ENCODE results near the gene RNF166.

Gene RNF166

DNA sequence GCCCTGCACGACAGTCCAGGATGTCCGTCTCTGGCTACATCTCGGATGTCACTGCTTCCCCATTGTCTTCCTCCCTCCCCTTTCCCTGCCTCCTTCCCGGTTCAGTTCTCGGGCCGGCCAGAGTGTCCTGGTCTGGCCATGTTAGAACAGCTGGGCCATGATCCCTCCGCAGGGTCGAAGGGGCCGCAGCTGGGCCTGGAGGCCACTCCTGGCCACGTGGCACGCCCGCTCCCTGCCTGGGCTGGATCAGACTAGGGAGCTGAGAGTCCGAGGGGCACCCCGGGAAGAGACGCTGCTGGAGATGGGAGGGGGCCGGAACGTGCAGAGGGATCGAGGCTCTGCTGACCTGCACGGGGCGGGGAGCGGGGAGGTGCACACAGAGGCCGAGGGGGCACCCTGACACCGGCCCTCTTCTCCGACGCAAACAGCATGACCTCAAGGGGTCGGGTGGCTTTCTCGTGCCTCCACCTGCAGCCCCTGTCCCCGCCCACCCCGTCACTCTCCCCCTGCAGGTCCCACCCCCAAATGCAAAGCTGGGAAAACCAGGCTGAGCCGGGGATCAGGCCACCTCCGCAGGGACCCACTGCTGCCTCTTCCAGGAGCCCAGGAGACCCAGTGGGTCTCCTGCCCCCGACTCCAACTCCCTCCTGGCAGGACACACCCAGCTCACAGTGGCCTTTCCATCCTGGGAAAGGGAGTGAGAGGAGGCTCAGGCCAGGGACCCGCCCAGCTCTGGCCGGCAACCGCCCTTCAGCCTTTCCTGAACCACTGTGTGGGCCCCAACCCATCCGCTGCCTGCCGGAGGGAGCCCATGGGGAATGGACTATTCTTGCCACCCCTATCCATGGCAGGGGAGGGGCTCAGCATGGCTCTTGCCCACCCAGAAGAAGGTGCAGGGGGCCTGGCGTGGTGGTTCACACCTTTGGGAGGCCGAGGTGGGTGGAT, 38.6 kb upstream of the RNF166 start:
- H3K4me3 Mint-ChIP-seq: peak overlapping the region; percentile 73 to 82
- DNase-seq (no peak), ATAC-seq (replicated peaks) (no peak)
- no peaks in the 10 kb centered on the region for H3K9me3 Mint-ChIP-seq
- H3K36me3 Mint-ChIP-seq (ENCODE audit: insufficient read depth): peaks cover 23% of the 10 kb centered on the region
- no peaks in the 10 kb centered on the region for H3K27me3 Mint-ChIP-seq
- H3K27ac Mint-ChIP-seq: peak overlapping the region; percentile 84 to 89
- peaks cover 16 to 29% of the 10 kb centered on the region in 2 donors for H3K4me1 Mint-ChIP-seq (ENCODE audit: low read depth in 2 of 2)

DNA sequence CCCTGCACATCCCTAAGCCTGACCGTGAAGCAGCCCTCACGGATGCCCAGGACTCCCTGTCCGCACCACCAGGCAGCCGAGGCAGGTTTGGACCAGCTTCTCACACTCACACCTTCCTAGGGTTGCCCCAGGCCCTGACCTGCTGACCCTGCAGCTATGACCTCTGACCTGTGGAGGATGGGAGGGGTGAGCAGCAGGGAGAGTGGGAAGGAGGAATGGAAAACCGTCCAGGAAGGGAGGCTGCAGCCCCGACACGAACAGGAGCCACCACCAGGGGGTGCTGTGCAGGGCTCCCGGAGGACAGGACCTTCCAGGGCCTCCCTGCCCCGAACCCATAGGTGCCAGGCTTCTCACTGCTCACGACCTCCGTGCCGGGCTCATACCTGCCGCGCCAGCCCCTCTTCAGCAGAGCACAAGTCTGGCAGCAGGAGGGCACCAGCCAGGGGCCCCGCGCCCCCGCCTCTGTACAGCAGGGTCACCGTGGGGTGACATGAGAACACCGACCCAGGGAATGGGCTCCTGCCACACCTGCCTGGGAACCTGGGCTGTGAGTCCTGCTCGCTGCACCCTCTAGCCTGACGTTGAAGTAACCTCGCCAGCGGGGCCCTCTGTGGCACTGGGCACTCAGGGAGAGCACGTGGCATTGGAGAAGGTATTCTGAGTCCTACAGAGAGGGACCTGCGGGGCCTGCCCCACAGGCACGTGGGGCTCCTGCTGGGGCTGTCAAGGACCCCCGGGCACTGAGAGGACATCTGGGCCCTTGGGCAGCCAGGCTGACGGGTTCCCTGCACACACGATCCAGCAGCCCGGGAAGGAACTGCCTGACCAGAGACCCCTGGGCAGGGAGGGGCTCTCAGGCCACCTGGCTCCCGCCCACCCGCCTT, 37.7 kb upstream of the RNF166 start:
- Mint-ChIP-seq H3K4me1 (ENCODE audit: low read depth in 2 of 2) (peaks cover 16 to 29% of the 10 kb centered on the region in 2 donors), H3K36me3 (ENCODE audit: insufficient read depth) (peaks cover 21% of the 10 kb centered on the region), H3K4me3 (peak overlapping the region in 1 of 2 donors; percentile 31), H3K27me3 (no peaks in the 10 kb centered on the region), H3K9me3 (no peaks in the 10 kb centered on the region), H3K27ac (peak overlapping the region in 1 of 2 donors; percentile 38)
- peak; percentile 67 to 69 (median 68) for DNase-seq
- peak; percentile 36 for ATAC-seq (replicated peaks)

DNA sequence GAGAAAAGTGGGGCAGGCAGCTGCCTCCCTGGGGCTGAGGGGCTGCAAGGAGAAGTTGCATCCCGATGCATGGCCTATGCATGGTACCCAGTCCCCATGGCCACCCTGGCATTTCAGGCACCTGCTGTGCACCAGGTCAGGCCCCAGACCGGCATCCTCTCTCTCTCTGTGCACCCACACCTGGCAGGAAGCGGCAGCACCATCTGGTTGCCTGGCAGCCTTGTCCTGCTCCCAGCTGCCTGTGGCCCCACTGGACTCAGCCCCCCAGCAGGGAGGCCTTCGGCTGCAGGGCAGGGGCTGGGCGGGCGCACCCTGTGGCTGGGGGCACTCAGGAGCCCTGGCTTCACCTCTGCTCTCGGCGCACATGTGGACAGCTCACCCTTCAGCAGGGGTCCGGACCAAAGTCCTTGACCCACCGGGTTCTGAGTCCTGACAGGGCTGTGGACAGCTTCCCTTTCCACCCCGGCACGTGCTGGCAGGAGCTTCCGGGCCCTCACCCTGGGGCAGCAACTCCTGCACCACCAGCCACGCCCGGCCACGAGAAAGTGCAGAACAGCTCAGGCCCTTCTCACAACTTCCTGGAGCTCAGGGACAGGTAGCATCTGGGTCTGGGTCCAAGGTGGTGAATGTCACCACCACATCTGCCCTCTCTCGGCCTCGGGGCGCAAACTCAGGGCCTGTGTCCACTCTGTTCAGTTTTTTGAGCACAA, 36.8 kb upstream of the RNF166 start:
- DNase-seq (no peak), ATAC-seq (replicated peaks) (no peak)
- Mint-ChIP-seq H3K9me3 (no peaks in the 10 kb centered on the region), H3K27ac (peak overlapping the region; percentile 19 to 38), H3K4me3 (no peak overlapping the region), H3K4me1 (ENCODE audit: low read depth in 2 of 2) (peaks cover 14 to 31% of the 10 kb centered on the region in 2 donors), H3K36me3 (ENCODE audit: insufficient read depth) (peaks cover 23% of the 10 kb centered on the region), H3K27me3 (no peaks in the 10 kb centered on the region)

DNA sequence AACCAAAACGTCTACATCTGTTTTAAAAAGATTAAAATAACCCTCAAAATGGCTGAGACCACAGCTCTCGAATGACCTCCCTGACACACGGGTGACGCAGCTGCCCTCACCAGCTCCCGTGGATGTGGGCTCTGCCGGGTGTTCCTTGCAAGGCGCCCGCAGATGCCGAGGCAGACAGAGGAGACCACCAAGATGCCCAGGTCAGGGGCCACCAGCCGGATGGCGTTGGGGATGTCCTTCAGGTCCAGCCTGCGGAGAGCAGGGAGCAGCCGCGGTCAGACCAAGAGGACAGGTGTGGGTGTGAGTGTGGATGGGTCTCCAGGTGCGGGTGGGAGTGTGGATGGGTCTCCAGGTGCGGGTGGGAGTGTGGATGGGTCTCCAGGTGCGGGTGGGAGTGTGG, 35.2 kb upstream of the RNF166 start:
- DNase-seq (no peak), ATAC-seq (replicated peaks) (no peak)
- Mint-ChIP-seq H3K27ac (no peak overlapping the region), H3K4me1 (ENCODE audit: low read depth in 2 of 2) (peaks cover 8 to 30% of the 10 kb centered on the region in 2 donors), H3K9me3 (no peaks in the 10 kb centered on the region), H3K27me3 (no peaks in the 10 kb centered on the region), H3K36me3 (ENCODE audit: insufficient read depth) (peaks cover 22% of the 10 kb centered on the region), H3K4me3 (no peak overlapping the region)

DNA sequence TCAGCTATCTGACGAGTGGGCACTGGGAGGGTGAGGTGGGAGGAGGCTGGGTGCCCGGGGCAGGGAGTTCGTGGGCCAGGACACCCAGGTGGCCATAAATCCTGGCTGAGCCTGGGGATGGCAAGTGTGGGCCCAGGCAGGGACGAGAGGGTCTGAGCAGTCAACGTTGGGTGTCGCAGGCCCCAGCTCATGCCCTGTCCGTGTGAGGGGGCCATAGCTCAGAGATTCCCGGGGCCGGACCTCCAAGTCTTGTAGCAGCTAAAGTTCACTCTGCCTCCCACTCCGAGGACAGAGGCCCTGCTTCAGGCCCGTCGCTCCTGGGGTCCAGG, 34.5 kb upstream of the RNF166 start:
- Mint-ChIP-seq H3K4me3 (no peak overlapping the region), H3K36me3 (ENCODE audit: insufficient read depth) (peaks cover 22% of the 10 kb centered on the region), H3K27me3 (no peaks in the 10 kb centered on the region), H3K27ac (no peak overlapping the region), H3K9me3 (no peaks in the 10 kb centered on the region), H3K4me1 (ENCODE audit: low read depth in 2 of 2) (peaks cover under 1 to 26% of the 10 kb centered on the region in 2 donors)
- no peak for ATAC-seq (replicated peaks)
- DNase-seq: no peak

DNA sequence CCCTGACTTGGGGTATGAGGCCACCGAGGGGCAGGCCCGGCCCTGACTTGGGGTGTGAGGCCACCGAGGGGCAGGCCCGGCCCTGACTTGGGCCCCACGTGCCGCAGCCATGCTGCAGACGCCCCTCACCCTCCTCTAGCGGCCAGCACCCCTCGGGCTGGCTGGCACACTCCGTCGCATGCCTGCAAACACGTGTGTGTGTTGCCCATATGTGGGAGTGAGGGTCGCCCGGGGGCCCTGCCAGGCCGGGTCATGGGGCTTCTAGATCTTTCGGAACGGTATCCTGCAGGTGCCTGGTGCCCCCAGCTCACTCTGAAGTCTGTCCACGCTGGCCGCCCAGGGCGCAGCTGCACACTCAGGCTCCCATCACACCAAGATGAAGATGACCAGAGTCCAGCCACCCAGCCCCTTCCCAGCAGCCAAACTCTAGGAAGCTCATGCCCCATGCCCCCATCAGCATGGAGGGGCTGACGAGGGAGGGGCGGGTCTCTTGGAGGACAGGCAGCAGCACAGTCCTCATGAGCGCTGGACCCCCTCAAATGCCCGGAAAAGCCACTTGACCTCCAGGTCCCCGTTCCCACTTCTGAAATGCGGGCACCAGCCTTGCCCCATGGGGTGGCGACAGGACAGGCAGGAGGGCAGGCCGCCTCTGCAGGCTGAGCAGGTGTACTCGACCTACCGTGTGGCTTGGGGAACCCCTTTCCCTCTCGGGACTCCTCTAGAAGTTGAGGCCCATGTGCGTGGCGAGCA, 33.9 kb upstream of the RNF166 start:
- peaks cover 0 to 20% of the 10 kb centered on the region in 2 donors for H3K4me1 Mint-ChIP-seq (ENCODE audit: low read depth in 2 of 2)
- DNase-seq: no peak
- no peak for ATAC-seq (replicated peaks)

DNA sequence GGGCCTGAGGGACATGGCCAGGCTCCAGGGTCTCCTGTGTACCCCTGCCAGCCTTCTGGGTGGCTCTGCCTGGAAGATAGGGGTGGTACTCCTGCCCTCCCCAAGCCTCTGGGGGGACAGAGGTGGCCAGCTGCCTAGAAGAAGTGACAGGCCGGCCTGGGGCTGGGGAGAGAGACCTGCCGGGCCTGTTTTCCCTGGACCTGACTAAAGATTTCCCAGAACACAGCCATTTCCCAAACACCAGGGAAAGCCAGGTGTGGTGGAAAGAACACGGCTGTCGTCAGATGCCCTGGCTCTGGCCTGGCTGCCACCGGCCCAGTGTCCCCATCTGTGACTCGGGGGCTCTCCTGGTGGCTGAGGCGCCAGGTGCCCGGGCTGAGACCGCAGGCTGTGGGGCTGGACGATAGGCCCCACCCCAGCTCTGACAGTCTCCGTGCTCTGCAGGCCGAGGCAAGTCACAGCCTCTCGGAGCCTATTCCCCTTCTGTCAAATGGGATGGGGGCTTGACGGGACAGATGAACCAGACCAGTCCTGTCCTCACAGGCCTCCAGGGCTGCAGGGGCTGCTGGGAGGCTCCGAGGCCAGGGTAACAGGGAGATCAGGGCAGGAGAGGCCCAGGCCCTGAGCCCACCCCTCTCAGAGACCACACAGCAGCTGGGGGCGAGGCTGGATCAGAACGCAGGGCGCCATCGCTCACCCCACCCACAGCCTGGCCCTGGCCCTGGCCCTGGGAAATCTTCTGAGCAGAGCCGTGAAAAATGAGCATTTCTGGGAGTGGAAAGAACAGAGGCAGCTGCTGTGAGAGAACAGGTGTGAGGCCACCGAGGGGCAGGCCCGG, 33.1 kb upstream of the RNF166 start:
- Mint-ChIP-seq H3K9me3 (no peaks in the 10 kb centered on the region), H3K4me3 (no peak overlapping the region), H3K36me3 (ENCODE audit: insufficient read depth) (peaks cover 22% of the 10 kb centered on the region), H3K27me3 (no peaks in the 10 kb centered on the region), H3K4me1 (ENCODE audit: low read depth in 2 of 2) (peaks cover 0 to 15% of the 10 kb centered on the region in 2 donors), H3K27ac (no peak overlapping the region)
- no peak for DNase-seq
- no peak for ATAC-seq (replicated peaks)

More for the DNA sequence above, 33.9 kb upstream of the RNF166 start:
- no peak overlapping the region for H3K27ac Mint-ChIP-seq
- H3K36me3 Mint-ChIP-seq (ENCODE audit: insufficient read depth): peaks cover 22% of the 10 kb centered on the region
- no peaks in the 10 kb centered on the region for H3K9me3 Mint-ChIP-seq
- H3K4me3 Mint-ChIP-seq: no peak overlapping the region
- no peaks in the 10 kb centered on the region for H3K27me3 Mint-ChIP-seq

DNA sequence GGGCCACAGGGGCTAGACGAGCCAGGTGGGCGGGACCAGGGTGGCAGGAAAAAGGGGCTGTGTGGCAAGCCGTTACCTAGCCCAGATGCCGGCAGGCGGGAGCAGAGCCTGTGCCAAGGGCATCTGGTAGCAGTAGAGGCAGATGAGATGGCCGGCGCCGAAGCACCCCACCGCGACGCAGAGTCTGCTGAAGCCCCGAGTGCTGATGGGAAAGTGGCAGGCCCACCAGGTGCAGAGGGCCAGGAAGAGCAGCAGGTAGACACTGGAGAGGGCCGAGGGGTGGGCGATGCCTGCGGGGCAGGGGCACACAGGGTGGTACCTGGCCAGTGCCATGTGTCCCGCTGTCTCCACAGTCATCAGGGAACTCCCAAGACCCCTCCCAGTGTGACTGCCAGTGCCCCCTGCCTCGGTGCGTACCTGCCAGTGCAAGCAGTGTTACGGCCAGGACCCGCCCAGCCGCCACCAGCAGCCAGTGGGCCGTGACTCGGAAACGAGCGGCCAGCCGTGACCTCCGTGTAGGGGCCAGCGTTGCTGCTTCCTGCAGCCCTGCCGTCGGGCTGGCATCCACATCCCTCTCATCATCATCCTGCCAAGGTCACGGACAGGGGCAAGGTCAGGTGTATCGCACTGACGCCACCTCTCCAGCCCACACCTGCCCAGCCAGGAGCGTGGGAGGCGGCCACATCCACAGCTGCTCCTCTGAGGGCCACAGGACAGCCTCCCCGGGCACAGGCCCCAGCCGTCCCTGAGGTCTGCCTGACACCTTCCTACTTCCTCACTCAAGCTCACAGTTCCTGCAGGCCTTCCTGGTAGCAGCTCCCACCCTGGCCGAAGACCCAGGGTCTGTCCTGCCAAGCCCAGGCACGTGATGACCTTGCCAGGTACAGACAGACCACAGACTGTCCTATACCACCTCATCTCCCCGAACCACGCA, 32.2 kb upstream of the RNF166 start:
- no peak overlapping the region for H3K27ac Mint-ChIP-seq
- no peak overlapping the region for H3K4me3 Mint-ChIP-seq
- H3K4me1 Mint-ChIP-seq (ENCODE audit: low read depth in 2 of 2): peaks cover 0 to 7% of the 10 kb centered on the region in 2 donors
- no peaks in the 10 kb centered on the region for H3K9me3 Mint-ChIP-seq
- H3K27me3 Mint-ChIP-seq: no peaks in the 10 kb centered on the region
- DNase-seq (no peak), ATAC-seq (replicated peaks) (no peak)
- H3K36me3 Mint-ChIP-seq (ENCODE audit: insufficient read depth): peaks cover 22% of the 10 kb centered on the region

DNA sequence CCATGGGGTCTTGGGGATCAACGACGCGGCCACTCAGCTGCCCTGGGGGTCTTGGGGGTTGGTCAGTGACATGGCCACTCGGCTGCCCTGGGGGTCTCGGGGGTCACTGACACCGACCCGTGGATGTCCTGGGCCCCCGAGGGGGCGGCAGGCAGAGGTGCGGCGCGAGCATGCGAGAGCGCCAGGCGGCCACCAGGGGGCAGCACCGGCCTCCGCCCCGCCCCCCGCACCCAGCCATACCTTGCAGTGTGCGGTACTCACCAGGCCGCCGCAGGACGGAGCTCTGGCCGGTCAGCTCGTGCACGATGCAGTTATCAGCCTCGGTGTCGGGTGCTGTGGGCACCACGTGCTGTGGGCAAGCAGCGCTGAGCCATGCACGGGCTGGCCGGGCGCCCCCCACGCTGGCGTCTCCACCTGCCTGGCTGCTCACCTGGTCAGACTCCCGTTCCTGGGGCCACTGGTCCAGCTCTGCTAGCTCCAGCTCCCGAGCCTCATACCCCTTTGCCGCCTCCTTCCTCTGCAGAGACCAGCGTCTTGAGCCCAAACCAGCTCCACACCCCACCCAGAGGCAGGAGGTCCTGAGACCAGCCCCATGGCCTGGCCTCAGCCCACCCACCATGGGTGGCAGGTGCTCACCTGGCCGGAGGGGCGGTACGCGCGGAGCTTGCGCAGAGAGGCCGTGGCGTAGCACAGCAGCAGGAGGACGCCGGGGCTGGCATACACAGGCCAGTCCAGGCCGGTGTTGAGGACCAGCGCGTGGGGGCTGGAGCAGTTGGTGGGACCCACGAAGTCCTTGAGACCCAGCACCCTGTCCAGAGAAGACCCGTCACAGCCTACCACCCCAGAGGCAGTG, 31.3 kb upstream of the RNF166 start:
- Mint-ChIP-seq H3K27ac (peak overlapping the region in 1 of 2 donors; percentile 17), H3K4me3 (no peak overlapping the region), H3K9me3 (no peaks in the 10 kb centered on the region), H3K36me3 (ENCODE audit: insufficient read depth) (peaks cover 28% of the 10 kb centered on the region), H3K27me3 (no peaks in the 10 kb centered on the region), H3K4me1 (ENCODE audit: low read depth in 2 of 2) (peaks cover 0 to 7% of the 10 kb centered on the region in 2 donors)
- DNase-seq (peak; percentile 57 to 70 (median 70)), ATAC-seq (replicated peaks) (peak; percentile 99)

DNA sequence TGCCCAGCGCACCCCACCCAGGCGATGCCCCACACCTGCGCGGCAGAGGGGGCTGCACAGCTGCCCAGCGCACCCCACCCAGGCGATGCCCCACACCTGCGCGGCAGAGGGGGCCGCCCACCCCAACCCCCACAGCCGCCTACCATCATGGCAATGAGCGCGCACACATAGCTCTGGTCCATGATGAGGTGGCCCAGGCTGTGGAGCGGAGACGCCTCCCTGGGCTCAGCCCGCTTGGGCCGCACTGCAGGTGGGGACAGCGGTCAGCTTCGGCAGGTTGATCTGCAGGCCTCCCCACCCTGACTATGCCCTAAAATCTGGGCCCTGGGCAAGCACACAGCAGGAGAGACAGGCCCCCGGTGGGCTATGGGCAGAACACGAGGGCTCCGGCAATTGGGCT, 30.3 kb upstream of the RNF166 start:
- H3K4me3 Mint-ChIP-seq: no peak overlapping the region
- DNase-seq (no peak), ATAC-seq (replicated peaks) (no peak)
- H3K27ac Mint-ChIP-seq: no peak overlapping the region
- H3K4me1 Mint-ChIP-seq (ENCODE audit: low read depth in 2 of 2): peaks cover 0 to 7% of the 10 kb centered on the region in 2 donors
- no peaks in the 10 kb centered on the region for H3K27me3 Mint-ChIP-seq
- H3K36me3 Mint-ChIP-seq (ENCODE audit: insufficient read depth): peaks cover 28% of the 10 kb centered on the region
- no peaks in the 10 kb centered on the region for H3K9me3 Mint-ChIP-seq

DNA sequence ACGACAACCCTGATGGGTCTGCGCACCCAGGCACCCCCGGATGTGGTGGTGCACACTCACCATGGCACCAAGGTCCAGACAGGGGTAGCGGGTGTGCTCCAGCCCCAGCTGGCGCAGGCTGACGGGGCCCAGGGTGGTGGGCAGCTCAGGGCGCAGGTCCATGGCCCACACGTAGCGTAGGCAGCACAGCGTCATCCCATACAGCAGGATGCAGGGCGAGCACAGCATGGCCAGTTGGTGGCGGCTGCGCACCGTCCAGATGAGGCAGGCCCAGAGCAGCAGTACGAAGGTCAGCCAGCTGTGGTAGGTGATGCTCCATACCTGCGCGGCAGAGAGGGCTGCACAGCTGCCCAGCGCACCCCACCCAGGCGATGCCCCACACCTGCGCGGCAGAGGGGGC, 29.9 kb upstream of the RNF166 start:
- ATAC-seq (replicated peaks): no peak
- Mint-ChIP-seq H3K27ac (no peak overlapping the region), H3K27me3 (no peaks in the 10 kb centered on the region), H3K36me3 (ENCODE audit: insufficient read depth) (peaks cover 29% of the 10 kb centered on the region), H3K4me3 (no peak overlapping the region), H3K4me1 (ENCODE audit: low read depth in 2 of 2) (peaks cover 0 to 7% of the 10 kb centered on the region in 2 donors), H3K9me3 (no peaks in the 10 kb centered on the region)
- no peak for DNase-seq

All from effector memory CD8-positive, alpha-beta T cell (primary cell).